Activated CD8-positive, alpha-beta memory T cell treated with anti-CD3 and anti-CD28 coated beads, Interleukin-2, amount 50 U/mL, for 1 hour (primary cell): ENCODE data around the gene DCX.

Experiments used
- DNase-seq: peaks from one replicate; pipeline ENCODE4 v3.0.0-alpha.2; 2020; ENCODE audit errors: extremely low read depth

DCX gene

DNA sequence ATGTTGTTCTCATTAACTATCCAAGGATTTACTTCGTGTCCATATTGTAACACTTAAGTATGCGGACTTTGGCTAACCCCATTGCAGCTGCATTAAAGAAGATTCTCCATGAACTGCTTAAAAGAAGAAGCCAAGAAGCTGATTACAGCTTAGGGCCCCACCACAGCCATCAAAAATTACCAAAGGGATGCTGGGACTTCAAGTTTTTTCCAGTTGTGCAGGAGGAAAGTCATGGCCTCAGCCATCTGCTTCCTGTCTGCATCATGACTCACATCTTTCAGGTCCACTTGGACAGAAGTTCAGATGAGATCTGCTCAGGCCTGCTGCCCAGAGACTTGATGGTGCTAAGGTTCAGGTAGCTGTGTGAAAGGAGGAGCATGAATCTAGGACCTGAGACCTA lies 102.9 kb downstream of the DCX start:
- DNase-seq: no peak

GRCh38 chrX:111308039-111308438 lies 104.0 kb downstream of the DCX start:
- no peak for DNase-seq

GRCh38 chrX:111302284-111302683 lies 109.7 kb downstream of the DCX start:
- no peak for DNase-seq

- DNase-seq: no peak
These were observed 123.2 kb downstream of the DCX start for GRCh38 chrX:111288841-111289240.

- no peak for DNase-seq
These were observed 127.2 kb downstream of the DCX start for GRCh38 chrX:111284631-111285293.

GRCh38 chrX:111283446-111283845 lies 128.5 kb downstream of the DCX start:
- no peak for DNase-seq

DNA sequence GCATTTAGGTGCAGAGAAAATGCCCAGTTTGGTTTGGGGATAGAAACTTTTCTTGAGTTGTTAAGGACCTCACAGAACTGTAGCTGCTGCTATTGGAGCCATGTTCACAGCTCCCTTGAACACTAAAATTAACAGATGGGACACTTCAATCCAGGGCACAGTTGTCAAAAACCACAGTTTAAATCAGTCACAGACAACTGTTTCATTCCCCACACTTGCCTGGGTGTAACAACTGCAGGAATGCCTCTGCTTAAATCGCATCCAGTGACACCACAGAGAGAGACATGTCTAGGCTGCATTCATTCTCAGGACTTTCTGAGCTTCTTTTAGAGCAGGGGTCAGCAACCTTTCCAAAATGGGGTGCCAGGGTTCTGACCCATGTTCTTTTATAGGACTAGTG lies 129.0 kb downstream of the DCX start:
- no peak for DNase-seq

GRCh38 chrX:111282139-111282538 lies 129.9 kb downstream of the DCX start:
- DNase-seq: no peak

DNA sequence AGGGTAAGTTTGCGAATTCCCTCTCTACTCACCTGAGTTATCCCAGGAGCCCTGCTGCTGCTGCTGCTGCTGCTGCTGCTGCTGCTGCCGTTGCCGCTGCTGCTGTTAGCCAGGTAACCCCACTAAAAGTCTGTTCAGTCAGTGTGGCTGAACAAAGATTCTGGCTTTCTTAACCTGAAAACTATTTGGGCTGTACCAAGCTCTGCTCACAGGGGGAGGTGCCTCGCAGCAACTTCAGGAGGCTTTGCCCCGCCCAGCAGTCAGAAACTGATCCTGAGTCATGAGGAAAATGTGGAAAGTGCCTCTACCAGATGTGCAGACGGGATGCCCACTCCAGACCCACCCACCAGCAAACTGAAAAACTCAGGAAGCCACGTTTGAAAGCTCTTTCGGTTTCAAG lies 141.7 kb downstream of the DCX start, which contains the start of gene CAPN6:
Gene CAPN6 (minus strand): TSS at position 145 of the 400 bp plus-strand sequence. CDS start 6,547 bp downstream, outside the sequence.
- DNase-seq: no peak

DNA sequence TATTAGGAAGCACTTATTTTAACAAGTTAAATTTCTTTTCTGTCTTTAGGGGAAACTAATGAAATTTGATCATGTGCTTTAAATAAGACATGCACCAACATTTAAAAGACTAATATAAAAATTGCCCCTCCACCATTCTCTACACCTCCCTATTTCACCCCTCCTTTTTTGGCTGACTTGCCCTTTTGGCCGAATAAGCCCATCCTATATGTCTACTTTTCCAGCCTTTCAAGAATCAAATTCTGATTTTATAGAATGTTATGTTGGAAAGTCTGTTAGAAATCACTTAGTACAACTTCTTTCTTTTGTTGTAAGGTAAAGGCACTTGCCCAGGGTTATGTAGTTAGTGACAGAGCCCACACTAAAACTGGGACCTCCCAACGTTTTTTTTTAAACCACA lies 143.5 kb downstream of the DCX start:
- DNase-seq: no peak

DNA sequence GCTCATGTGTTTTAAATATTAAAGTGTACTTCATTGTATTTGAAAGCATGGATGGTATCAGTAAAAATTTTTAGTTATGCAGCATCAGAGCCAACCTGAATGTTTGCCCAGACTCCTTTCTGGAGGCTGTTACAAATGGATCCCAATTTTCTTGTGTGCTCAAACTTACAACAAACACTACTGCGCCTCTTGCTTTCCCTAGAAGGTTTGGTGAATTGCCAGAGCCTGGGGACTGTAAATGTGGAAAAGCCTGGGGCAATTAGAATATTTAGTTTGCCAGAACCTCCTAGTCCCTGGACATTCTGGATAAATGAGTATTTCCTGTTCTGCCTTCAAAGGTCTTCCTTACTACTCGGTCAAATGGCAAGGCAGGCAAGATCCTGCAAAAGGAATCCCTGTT lies 146.5 kb downstream of the DCX start:
- DNase-seq: no peak

DNA sequence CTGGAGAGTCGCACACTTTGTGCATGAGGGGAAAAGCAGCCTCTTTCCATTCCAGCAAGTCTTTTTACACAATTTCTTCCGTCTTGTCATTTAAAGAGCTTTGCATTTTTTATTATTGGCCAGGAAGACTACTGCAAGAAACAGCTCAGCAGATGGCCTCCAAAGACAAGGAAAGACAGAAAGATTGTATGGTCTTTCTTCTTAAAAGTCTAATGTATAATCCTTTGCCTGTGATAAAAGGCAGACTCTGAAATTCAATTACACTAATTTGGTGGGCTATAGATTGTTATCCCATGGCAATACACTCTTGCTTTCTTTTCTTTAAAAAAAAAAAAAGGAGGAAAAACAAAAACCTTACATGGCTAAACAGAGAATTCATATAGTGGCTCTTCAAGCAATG lies 147.6 kb downstream of the DCX start:
- DNase-seq: no peak

GRCh38 chrX:111262086-111262485 lies 149.9 kb downstream of the DCX start:
- no peak for DNase-seq

GRCh38 chrX:111260451-111260850 lies 151.5 kb downstream of the DCX start:
- no peak for DNase-seq

- DNase-seq: no peak
These were observed 152.4 kb downstream of the DCX start for GRCh38 chrX:111259559-111259958.

GRCh38 chrX:111257733-111258132 lies 154.3 kb downstream of the DCX start:
- no peak for DNase-seq

DNA sequence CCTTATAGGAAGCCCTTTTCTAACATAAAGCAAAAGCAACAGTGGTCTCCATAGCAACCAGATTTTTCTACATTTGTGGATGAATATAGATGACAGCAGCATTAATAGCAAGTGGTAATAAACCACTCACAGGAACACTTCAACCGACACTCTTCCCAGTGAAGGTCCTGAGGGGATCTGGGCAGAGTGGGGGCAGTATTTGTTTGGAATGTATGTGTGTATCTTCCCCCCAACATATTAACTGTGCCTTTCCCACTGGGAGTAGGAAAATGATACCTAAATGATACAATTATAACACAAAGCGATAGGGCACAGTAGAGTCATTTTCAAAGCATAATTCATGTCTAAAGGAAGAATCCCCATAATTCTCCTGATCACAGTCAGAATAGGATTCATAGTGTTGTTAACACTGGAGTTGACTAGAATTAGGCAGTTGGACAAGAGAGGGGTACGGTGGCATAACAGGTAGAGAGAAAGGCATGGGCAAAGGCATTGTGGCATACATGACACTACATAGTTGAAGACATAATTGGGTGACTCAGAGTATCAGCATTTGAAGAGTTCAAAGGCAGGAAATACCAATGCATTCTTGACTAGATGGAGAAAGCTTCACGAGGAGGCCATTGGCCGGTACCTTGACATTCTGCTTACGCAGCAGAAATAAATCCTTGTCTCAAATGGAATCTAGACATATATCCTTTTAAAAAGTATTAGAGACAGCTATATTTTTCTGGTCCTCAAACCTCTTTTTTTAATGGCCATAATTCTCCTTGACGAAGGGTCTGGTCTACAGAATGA lies 156.9 kb downstream of the DCX start:
- no peak for DNase-seq

- DNase-seq: no peak
These were observed 167.7 kb downstream of the DCX start for GRCh38 chrX:111244235-111244750.
